Superior temporal gyrus (tissue), 1 donor: Measurements from ENCODE around the gene SNCG.
"Not testable (repeated sequence)": the region's sequence is repeated elsewhere in the genome, so short reads cannot be mapped to it uniquely, and the experiment has no call there.

Experiments used
- DNase-seq: peaks from one replicate; pipeline ENCODE4 v3.0.0-alpha.2; 2016; ENCODE audit errors: extremely low spot score

SNCG gene

GRCh38 chr10:86974484-86974883 is 16.1 kb downstream of the SNCG start:
- DNase-seq, result no peak

GRCh38 chr10:86976362-86977056 is 18.1 kb downstream of the SNCG start:
- DNase-seq, result no peak

- DNase-seq, result not testable (repeated sequence)
These were observed 20.1 kb downstream of the SNCG start for GRCh38 chr10:86978457-86978856.

- no peak for DNase-seq
These were observed 21.0 kb downstream of the SNCG start for GRCh38 chr10:86979296-86979818.

GRCh38 chr10:86979977-86980448 is 21.6 kb downstream of the SNCG start:
- DNase-seq, result no peak

GRCh38 chr10:86981020-86981419 is 22.6 kb downstream of the SNCG start:
- not testable (repeated sequence) for DNase-seq

GRCh38 chr10:86981716-86982115 is 23.3 kb downstream of the SNCG start:
- DNase-seq, result no peak

GRCh38 chr10:86984498-86984897 is 26.1 kb downstream of the SNCG start:
- DNase-seq, result not testable (repeated sequence)

- no peak for DNase-seq
These were observed 30.1 kb downstream of the SNCG start for GRCh38 chr10:86988520-86988919.

- DNase-seq, result not testable (repeated sequence)
These were observed 33.0 kb downstream of the SNCG start for GRCh38 chr10:86991362-86991761.

GRCh38 chr10:86992456-86992855 is 34.1 kb downstream of the SNCG start:
- DNase-seq, result no peak

- DNase-seq, result no peak
These were observed 34.5 kb downstream of the SNCG start for GRCh38 chr10:86992929-86993328.

- not testable (repeated sequence) for DNase-seq
These were observed 41.5 kb downstream of the SNCG start for GRCh38 chr10:86999802-87000403.

GRCh38 chr10:87000491-87000890 is 42.1 kb downstream of the SNCG start:
- DNase-seq, result no peak

GRCh38 chr10:87007124-87007523 is 48.7 kb downstream of the SNCG start:
- DNase-seq, result not testable (repeated sequence)

- not testable (repeated sequence) for DNase-seq
These were observed 49.3 kb downstream of the SNCG start for GRCh38 chr10:87007674-87008073.

GRCh38 chr10:87008303-87008702 is 49.9 kb downstream of the SNCG start:
- DNase-seq, result not testable (repeated sequence)

GRCh38 chr10:87009134-87009696 is 50.8 kb downstream of the SNCG start:
- DNase-seq, result not testable (repeated sequence)
